ENCODE data around the gene NCOA7. TPM values are rescaled to one million over a fixed set of nuclear protein-coding genes. Genes with fewer than 3 reads are reported as not detected.

NCOA7 gene
- total and polyA plus RNA-seq, 9 of the 15 experiments (the other 6 are each of a cell fraction or from before 2014, with no cell fraction given) = 5.8 to 14.6 (median 9.3) TPM

DNA sequence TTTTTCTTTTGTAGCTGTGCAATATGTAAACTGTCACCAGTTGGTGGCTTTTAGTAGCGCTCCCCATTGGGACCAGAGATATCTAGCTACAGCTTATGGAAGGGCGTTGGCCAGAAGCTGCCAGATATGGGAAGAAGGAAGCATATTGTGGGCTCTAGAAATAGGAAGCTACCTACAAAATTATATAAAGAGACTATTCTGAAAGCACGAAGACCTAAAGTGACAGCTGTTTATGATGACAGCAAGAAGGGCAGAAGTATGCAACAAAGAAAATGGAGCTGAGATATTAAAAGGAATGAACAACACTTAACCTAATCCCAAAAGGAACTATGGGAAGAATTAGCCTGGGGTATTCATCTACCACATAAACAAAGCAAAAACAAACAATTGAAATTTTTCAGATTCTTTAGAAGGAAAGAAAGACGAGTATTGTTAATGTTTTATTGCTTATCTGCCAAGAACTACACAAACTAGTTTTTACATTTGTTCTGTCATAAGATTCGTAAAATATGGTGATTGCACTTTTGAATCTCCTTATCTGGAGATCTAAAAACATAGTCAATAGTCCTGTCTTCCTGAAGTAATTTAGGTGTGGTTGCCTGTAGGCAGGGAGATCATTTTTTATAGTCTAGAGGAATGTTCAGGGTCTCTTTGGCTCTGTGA is 81.6 kb downstream of the NCOA7 start (continued):
- TF ChIP-seq CXXC5 (CRISPR knock-in tag; IDR thresholded peaks at IDR 0.05) = peak; percentile 50
- TF ChIP-seq MTA1 (IDR thresholded peaks at IDR 0.05; ENCODE audit: borderline replicate concordance) = 0 out of 2 replicates have a peak, but pooled peaks have one; percentile 16
- peak; percentile 76 for TF ChIP-seq EP300 (IDR thresholded peaks at IDR 0.05; ENCODE audit: low read length)
- TF ChIP-seq POLR2AphosphoS5 (IDR thresholded peaks at IDR 0.05; ENCODE audit: control insufficient read depth, insufficient read depth, low read depth, low read length) = peak; percentile 81
- peak; percentile 63 for TF ChIP-seq EHMT2 (IDR thresholded peaks at IDR 0.05)
- TF ChIP-seq LEF1 (IDR thresholded peaks at IDR 0.05) = peak; percentile 67; the same call in 1 of the 2 replicates
- no peak for TF ChIP-seq ZNF146 (CRISPR knock-in tag; IDR thresholded peaks at IDR 0.05; ENCODE audit: unreplicated experiment)
- TF ChIP-seq ZNF695 (CRISPR knock-in tag; IDR thresholded peaks at IDR 0.05) = no peak
- TF ChIP-seq SLC30A9 (CRISPR knock-in tag; IDR thresholded peaks at IDR 0.05) = no peak
- peak in 1 of 2 experiments; percentile 31; a peak in 2 of 4 replicates for TF ChIP-seq RAD21 (CRISPR knock-in tag; conservative IDR thresholded peaks at IDR 0.05 in 1 of 2, IDR thresholded peaks at IDR 0.05 in 1 of 2)
- peak in 1 of 2 experiments; percentile 51; a peak in 1 of 3 replicates for TF ChIP-seq CBX3 (IDR thresholded peaks at IDR 0.05; ENCODE audit: borderline replicate concordance in 1 of 2, low read length in 2 of 2)
- TF ChIP-seq ETV6 (IDR thresholded peaks at IDR 0.05; ENCODE audit: borderline replicate concordance in 1 of 2, low read depth in 2 of 2, low read length in 1 of 2) = peak in 1 of 2 experiments; percentile 41; a peak in 1 of 4 replicates
- no peak for TF ChIP-seq ETV6 (CRISPR knock-in tag; IDR thresholded peaks at IDR 0.05; ENCODE audit: borderline replicate concordance)
- peak; percentile 39; the same call in 1 of the 2 replicates for TF ChIP-seq CREM (IDR thresholded peaks at IDR 0.05; ENCODE audit: low read depth)
- peak; percentile 72 for TF ChIP-seq TAL1 (IDR thresholded peaks at IDR 0.05)
- TF ChIP-seq PHF20 (IDR thresholded peaks at IDR 0.05; ENCODE audit: partially characterized antibody) = no peak
- TF ChIP-seq BRD9 (IDR thresholded peaks at IDR 0.05; ENCODE audit: low read depth, partially characterized antibody) = no peak
- peak in 1 of 2 experiments; percentile 73; a peak in 1 of 4 replicates for TF ChIP-seq ARNT (IDR thresholded peaks at IDR 0.05)
- TF ChIP-seq, protein P1, sequence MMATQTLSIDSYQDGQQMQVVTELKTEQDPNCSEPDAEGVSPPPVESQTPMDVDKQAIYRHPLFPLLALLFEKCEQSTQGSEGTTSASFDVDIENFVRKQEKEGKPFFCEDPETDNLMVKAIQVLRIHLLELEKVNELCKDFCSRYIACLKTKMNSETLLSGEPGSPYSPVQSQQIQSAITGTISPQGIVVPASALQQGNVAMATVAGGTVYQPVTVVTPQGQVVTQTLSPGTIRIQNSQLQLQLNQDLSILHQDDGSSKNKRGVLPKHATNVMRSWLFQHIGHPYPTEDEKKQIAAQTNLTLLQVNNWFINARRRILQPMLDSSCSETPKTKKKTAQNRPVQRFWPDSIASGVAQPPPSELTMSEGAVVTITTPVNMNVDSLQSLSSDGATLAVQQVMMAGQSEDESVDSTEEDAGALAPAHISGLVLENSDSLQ (IDR thresholded peaks at IDR 0.05) = peak; percentile 63
- TF ChIP-seq TCF3 (CRISPR knock-in tag; IDR thresholded peaks at IDR 0.05) = peak; percentile 89
- TF ChIP-seq ELF1 (tag; IDR thresholded peaks at IDR 0.05) = no peak; the same call in 1 of the 2 replicates
- TF ChIP-seq ASH1L (IDR thresholded peaks at IDR 0.05; ENCODE audit: borderline replicate concordance, low read depth, partially characterized antibody) = peak; percentile 16
- TF ChIP-seq, protein P2, sequence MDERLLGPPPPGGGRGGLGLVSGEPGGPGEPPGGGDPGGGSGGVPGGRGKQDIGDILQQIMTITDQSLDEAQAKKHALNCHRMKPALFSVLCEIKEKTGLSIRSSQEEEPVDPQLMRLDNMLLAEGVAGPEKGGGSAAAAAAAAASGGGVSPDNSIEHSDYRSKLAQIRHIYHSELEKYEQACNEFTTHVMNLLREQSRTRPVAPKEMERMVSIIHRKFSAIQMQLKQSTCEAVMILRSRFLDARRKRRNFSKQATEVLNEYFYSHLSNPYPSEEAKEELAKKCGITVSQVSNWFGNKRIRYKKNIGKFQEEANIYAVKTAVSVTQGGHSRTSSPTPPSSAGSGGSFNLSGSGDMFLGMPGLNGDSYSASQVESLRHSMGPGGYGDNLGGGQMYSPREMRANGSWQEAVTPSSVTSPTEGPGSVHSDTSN (CRISPR knock-in tag; IDR thresholded peaks at IDR 0.05; ENCODE audit: low read depth) = no peak
- TF ChIP-seq, protein P2 (tag; conservative IDR thresholded peaks at IDR 0.05; ENCODE audit: low read depth) = peak; percentile 28; the same call in 1 of the 2 replicates
- TF ChIP-seq RCOR1 (IDR thresholded peaks at IDR 0.05; ENCODE audit: borderline replicate concordance in 1 of 2, low read depth in 2 of 2, low read length in 2 of 2) = peak in 1 of 2 experiments; percentile 74; a peak in 1 of 4 replicates
- peak in 1 of 3 experiments; percentile 18 for TF ChIP-seq YY1 (IDR thresholded peaks at IDR 0.05; ENCODE audit: borderline replicate concordance in 1 of 3, control insufficient read depth in 1 of 3, extremely low read depth in 1 of 3, insufficient read depth in 3 of 3, insufficient read length in 1 of 3, insufficient replicate concordance in 2 of 3, low read depth in 1 of 3, low read length in 2 of 3)
